ENCODE measurements around the gene KRTAP19-2. TPM values are rescaled to one million over a fixed set of nuclear protein-coding genes. Genes with fewer than 3 reads are reported as not detected.

Gene KRTAP19-2
- total and polyA plus RNA-seq, 2 experiments from 2014 or later, result not detected

DNA sequence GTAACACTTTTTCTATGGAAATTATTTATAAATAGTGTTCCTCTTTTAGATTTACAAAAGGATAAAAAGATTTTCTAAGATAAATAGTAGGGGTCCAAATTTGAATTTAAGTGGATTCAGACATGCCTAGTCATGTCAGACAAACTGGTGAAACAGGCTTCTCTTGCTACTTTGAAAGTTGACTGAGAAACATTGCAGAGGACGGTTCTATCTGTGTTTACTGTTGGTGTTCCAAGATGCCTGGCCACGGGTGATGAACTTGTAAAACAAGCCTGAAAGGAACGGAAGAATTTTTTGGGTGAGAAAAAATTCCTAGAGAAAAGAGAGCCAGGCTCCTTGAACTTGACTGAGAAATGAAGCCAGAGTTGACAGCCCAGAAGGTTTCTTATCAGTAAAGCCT is 9.2 kb downstream of the KRTAP19-2 start:
- Histone ChIP-seq H3K36me3 (no peaks in the 10 kb centered on the region), H3K9me3 (ENCODE audit: low read depth) (no peaks in the 10 kb centered on the region), H3K4me1 (ENCODE audit: low read depth) (peaks cover 29% of the 10 kb centered on the region), H3K27ac (no peak overlapping the region), H3K27me3 (no peaks in the 10 kb centered on the region), H3K4me3 (no peak overlapping the region)
- DNase-seq (ENCODE audit: low read depth in 1 of 2, low spot score in 1 of 2), result peak in 1 of 2 donors; percentile 12
- TF ChIP-seq, protein P1, sequence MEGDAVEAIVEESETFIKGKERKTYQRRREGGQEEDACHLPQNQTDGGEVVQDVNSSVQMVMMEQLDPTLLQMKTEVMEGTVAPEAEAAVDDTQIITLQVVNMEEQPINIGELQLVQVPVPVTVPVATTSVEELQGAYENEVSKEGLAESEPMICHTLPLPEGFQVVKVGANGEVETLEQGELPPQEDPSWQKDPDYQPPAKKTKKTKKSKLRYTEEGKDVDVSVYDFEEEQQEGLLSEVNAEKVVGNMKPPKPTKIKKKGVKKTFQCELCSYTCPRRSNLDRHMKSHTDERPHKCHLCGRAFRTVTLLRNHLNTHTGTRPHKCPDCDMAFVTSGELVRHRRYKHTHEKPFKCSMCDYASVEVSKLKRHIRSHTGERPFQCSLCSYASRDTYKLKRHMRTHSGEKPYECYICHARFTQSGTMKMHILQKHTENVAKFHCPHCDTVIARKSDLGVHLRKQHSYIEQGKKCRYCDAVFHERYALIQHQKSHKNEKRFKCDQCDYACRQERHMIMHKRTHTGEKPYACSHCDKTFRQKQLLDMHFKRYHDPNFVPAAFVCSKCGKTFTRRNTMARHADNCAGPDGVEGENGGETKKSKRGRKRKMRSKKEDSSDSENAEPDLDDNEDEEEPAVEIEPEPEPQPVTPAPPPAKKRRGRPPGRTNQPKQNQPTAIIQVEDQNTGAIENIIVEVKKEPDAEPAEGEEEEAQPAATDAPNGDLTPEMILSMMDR (IDR thresholded peaks at IDR 0.05; ENCODE audit: low read depth, low read length), result no peak

DNA sequence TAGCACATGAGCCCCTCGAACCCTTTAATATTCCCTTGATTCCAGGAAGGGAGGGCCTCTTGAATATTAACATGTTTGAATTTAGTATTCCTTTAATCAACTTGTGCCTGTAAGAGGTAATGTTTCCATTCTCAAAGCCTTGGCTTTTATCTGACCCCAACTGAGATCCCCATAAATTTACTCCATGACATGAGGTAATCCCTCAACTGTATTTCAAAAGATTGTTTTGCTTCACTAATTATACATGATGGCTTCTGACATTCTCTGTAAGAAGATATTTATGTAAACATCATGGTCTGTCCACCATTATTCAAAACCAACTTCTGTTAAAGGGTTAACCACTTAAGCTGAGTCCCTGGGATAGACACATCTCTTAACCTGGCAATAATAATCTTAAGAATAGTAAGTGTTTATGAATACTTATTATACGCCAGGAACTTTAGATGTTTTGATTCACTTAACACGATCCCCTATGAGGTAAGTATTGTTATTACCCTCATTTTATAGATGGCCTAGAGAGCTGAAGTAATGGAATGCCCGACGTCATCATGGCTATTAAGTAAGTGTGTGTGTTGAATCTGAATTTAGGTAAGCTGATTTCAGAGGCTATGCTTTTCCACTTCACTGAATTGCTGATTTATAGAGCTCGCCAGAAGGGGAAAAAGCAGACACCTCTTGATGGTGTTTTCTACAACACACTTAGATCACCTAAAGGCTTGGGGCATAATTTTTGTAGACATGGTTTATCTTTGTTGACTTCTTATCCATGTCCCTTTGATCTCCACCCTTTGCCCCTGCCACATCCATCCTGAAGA is 18.1 kb downstream of the KRTAP19-2 start:
- H3K4me3 ChIP-seq, result no peak overlapping the region
- TF ChIP-seq, protein P1 (IDR thresholded peaks at IDR 0.05; ENCODE audit: low read depth, low read length), result no peak
- no peaks in the 10 kb centered on the region for H3K36me3 ChIP-seq
- no peaks in the 10 kb centered on the region for H3K27me3 ChIP-seq
- DNase-seq (ENCODE audit: low read depth in 1 of 2, low spot score in 1 of 2), result no peak
- no peak overlapping the region for H3K27ac ChIP-seq
- no peaks in the 10 kb centered on the region for H3K4me1 ChIP-seq (ENCODE audit: low read depth)
- H3K9me3 ChIP-seq (ENCODE audit: low read depth), result no peaks in the 10 kb centered on the region

DNA sequence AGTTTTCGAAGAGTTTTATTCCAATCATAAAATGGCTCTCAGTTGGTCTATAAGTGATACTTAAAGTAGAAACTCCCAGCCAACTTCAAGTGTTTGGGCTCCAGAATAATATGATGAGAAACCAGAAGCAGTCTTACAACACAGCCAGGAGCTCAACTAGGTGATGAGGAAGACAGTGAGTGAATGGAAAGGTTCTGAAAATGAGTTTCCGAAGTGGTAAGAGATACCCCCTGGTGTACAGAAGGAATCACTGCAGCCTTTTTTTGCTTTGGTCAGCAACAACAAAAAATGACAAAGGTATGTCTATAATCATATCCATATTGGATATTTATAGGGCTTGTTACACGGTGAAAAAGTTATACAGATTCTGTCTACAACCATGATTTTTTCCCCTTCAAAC is 23.5 kb downstream of the KRTAP19-2 start:
- DNase-seq (ENCODE audit: low read depth in 1 of 2, low spot score in 1 of 2), result peak in 1 of 2 donors; percentile 32
- TF ChIP-seq, protein P1 (IDR thresholded peaks at IDR 0.05; ENCODE audit: low read depth, low read length), result no peak
- H3K36me3 ChIP-seq, result no peaks in the 10 kb centered on the region
- no peaks in the 10 kb centered on the region for H3K4me1 ChIP-seq (ENCODE audit: low read depth)
- no peak overlapping the region for H3K27ac ChIP-seq
- no peaks in the 10 kb centered on the region for H3K9me3 ChIP-seq (ENCODE audit: low read depth)
- H3K27me3 ChIP-seq, result no peaks in the 10 kb centered on the region
- H3K4me3 ChIP-seq, result no peak overlapping the region

DNA sequence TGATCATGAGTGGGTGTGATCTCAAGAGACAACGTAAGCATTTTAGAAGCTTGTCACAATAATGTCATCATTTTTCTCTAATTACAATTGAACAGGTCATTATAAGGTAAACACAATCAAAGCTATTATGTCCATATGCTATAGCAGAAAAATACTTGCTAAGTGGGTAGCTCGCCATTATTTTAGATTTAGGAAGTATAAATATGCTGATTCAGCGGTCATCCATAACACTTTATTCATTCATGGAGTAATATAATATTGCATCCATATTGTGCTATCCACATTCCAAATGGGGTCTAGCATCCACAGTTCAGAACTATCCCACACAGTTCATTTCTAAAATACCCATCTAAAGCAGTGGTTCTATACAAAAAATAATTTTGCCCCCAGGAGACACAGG is 38.7 kb downstream of the KRTAP19-2 start:
- Histone ChIP-seq H3K36me3 (no peaks in the 10 kb centered on the region), H3K27ac (no peak overlapping the region), H3K4me1 (ENCODE audit: low read depth) (no peaks in the 10 kb centered on the region), H3K4me3 (no peak overlapping the region), H3K9me3 (ENCODE audit: low read depth) (no peaks in the 10 kb centered on the region), H3K27me3 (no peaks in the 10 kb centered on the region)
- no peak for DNase-seq (ENCODE audit: low read depth in 1 of 2, low spot score in 1 of 2)
- TF ChIP-seq, protein P1 (IDR thresholded peaks at IDR 0.05; ENCODE audit: low read depth, low read length), result no peak

DNA sequence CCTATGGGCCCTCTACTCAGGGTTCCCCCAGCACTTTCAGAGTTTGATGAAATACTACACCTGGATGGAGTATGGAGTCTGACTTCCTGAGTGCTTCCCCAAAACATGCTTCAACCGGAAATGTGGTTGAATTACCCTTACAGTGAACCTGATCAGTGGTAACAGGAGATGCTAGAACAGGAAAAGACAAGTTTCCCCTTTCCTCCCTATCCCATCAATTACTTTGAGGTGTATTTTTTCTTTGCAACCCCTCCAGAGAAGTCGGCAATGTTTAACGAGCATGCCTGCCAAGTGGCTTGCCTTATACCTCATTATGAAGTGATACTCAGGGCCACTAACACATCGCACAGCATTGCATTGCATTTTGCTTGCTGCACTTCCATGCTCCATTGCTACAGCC is 40.2 kb downstream of the KRTAP19-2 start:
- H3K27ac ChIP-seq, result no peak overlapping the region
- no peaks in the 10 kb centered on the region for H3K4me1 ChIP-seq (ENCODE audit: low read depth)
- TF ChIP-seq, protein P1 (IDR thresholded peaks at IDR 0.05; ENCODE audit: low read depth, low read length), result no peak
- DNase-seq (ENCODE audit: low read depth in 1 of 2, low spot score in 1 of 2), result no peak
- no peaks in the 10 kb centered on the region for H3K9me3 ChIP-seq (ENCODE audit: low read depth)
- H3K27me3 ChIP-seq, result no peaks in the 10 kb centered on the region
- no peak overlapping the region for H3K4me3 ChIP-seq
- no peaks in the 10 kb centered on the region for H3K36me3 ChIP-seq

Measured in cardiac muscle cell (in vitro differentiated cells and primary cell).